ENCODE results near the gene WDR89.

Gene WDR89

GRCh38 chr14:63677891-63678379 is 36.3 kb upstream of the WDR89 start:
- in situ Hi-C loops (cut with MboI; ENCODE audit: low pct_unique_long_range_greater_than_20kb, low sequenced_read_pairs, unreplicated experiment) = no loop called here

DNA sequence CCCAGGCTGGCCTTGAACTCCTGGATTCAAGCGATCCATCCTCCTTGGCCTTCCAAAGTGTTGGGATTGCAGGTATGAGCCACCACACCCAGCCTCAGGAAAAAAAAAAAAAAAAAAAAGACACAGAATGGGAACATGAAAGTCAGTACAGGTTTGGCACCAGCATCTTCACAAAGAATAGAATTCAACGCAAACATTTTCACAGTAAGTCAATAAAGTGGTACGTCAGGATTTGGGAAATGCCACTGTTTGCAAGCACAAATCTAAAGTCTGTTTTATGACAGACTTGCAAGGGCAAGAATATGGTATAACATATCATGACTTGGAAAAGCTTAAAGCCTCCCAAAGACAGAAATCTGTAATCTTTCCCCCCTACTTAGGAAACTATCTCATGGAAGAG is 34.9 kb upstream of the WDR89 start:
- in situ Hi-C loops (cut with MboI; ENCODE audit: low pct_unique_long_range_greater_than_20kb, low sequenced_read_pairs, unreplicated experiment) = no loop called here
- TF ChIP-seq, protein P1, sequence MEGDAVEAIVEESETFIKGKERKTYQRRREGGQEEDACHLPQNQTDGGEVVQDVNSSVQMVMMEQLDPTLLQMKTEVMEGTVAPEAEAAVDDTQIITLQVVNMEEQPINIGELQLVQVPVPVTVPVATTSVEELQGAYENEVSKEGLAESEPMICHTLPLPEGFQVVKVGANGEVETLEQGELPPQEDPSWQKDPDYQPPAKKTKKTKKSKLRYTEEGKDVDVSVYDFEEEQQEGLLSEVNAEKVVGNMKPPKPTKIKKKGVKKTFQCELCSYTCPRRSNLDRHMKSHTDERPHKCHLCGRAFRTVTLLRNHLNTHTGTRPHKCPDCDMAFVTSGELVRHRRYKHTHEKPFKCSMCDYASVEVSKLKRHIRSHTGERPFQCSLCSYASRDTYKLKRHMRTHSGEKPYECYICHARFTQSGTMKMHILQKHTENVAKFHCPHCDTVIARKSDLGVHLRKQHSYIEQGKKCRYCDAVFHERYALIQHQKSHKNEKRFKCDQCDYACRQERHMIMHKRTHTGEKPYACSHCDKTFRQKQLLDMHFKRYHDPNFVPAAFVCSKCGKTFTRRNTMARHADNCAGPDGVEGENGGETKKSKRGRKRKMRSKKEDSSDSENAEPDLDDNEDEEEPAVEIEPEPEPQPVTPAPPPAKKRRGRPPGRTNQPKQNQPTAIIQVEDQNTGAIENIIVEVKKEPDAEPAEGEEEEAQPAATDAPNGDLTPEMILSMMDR (IDR thresholded peaks at IDR 0.05; ENCODE audit: extremely low read depth, insufficient read depth, missing control alignments) = no peak
- DNase-seq (ENCODE audit: low spot score) = no peak

More at GRCh38 chr14:63677891-63678379, 36.3 kb upstream of the WDR89 start:
- DNase-seq (ENCODE audit: low spot score) = no peak
- TF ChIP-seq, protein P1 (IDR thresholded peaks at IDR 0.05; ENCODE audit: extremely low read depth, insufficient read depth, missing control alignments) = no peak

- no peak for DNase-seq (ENCODE audit: low spot score)
- TF ChIP-seq, protein P1 (IDR thresholded peaks at IDR 0.05; ENCODE audit: extremely low read depth, insufficient read depth, missing control alignments) = no peak
- in situ Hi-C loops (cut with MboI; ENCODE audit: low pct_unique_long_range_greater_than_20kb, low sequenced_read_pairs, unreplicated experiment) = no loop called here
Measured at GRCh38 chr14:63673886-63674497, 32.3 kb upstream of the WDR89 start.

- in situ Hi-C loops (cut with MboI; ENCODE audit: low pct_unique_long_range_greater_than_20kb, low sequenced_read_pairs, unreplicated experiment) = no loop called here
- TF ChIP-seq, protein P1 (IDR thresholded peaks at IDR 0.05; ENCODE audit: extremely low read depth, insufficient read depth, missing control alignments) = no peak
- DNase-seq (ENCODE audit: low spot score) = no peak
Measured at GRCh38 chr14:63673255-63673654, 31.6 kb upstream of the WDR89 start.

GRCh38 chr14:63672417-63673180 is 30.9 kb upstream of the WDR89 start:
- DNase-seq (ENCODE audit: low spot score) = no peak
- TF ChIP-seq, protein P1 (IDR thresholded peaks at IDR 0.05; ENCODE audit: extremely low read depth, insufficient read depth, missing control alignments) = no peak
- in situ Hi-C loops (cut with MboI; ENCODE audit: low pct_unique_long_range_greater_than_20kb, low sequenced_read_pairs, unreplicated experiment) = no loop called here

GRCh38 chr14:63671987-63672386 is 30.3 kb upstream of the WDR89 start:
- in situ Hi-C loops (cut with MboI; ENCODE audit: low pct_unique_long_range_greater_than_20kb, low sequenced_read_pairs, unreplicated experiment) = no loop called here
- no peak for DNase-seq (ENCODE audit: low spot score)
- TF ChIP-seq, protein P1 (IDR thresholded peaks at IDR 0.05; ENCODE audit: extremely low read depth, insufficient read depth, missing control alignments) = no peak
